HG03095 (cell line): ENCODE data around the gene MED12L.

Experiments used
- ATAC-seq: cut with Tn5 transposase; IDR thresholded peaks from one replicate; pipeline ENCODE4 v1.9.1; 2021; ENCODE audit warnings: moderate library complexity; ENCODE audit not compliant: unreplicated experiment

Gene MED12L

GRCh38 chr3:151314593-151314992 is 229.1 kb downstream of the MED12L start:
- no peak for ATAC-seq

GRCh38 chr3:151315136-151315535 is 229.7 kb downstream of the MED12L start:
- no peak for ATAC-seq

GRCh38 chr3:151315846-151316245 is 230.4 kb downstream of the MED12L start:
- ATAC-seq = no peak

- no peak for ATAC-seq
Observed at GRCh38 chr3:151316267-151316991, 231.0 kb downstream of the MED12L start, which contains the start of gene GPR87. GPR87 (minus strand) TSS chr3:151316820; CDS start chr3:151300100, 16,720 bp downstream.

- no peak for ATAC-seq
Observed at GRCh38 chr3:151318313-151318712, 232.8 kb downstream of the MED12L start.

- no peak for ATAC-seq
Observed at GRCh38 chr3:151318991-151319390, 233.5 kb downstream of the MED12L start.

- no peak for ATAC-seq
Observed at GRCh38 chr3:151319628-151320027, 234.2 kb downstream of the MED12L start.

- no peak for ATAC-seq
Observed at GRCh38 chr3:151320131-151320530, 234.7 kb downstream of the MED12L start.

- ATAC-seq = no peak
Observed at GRCh38 chr3:151321526-151321925, 236.1 kb downstream of the MED12L start.

GRCh38 chr3:151322511-151322910 is 237.0 kb downstream of the MED12L start:
- ATAC-seq = no peak

- no peak for ATAC-seq
Observed at GRCh38 chr3:151327571-151328198, 242.2 kb downstream of the MED12L start.

GRCh38 chr3:151328298-151328995 is 243.0 kb downstream of the MED12L start:
- ATAC-seq = no peak

GRCh38 chr3:151329363-151329762 is 243.9 kb downstream of the MED12L start, which contains the start of gene P2RY13:
P2RY13 (minus strand) TSS chr3:151329549; CDS start chr3:151329528, 21 bp downstream.
- no peak for ATAC-seq

GRCh38 chr3:151330379-151330778 is 244.9 kb downstream of the MED12L start:
- no peak for ATAC-seq

- ATAC-seq = no peak
Observed at GRCh38 chr3:151330899-151331298, 245.4 kb downstream of the MED12L start.

GRCh38 chr3:151331696-151332095 is 246.2 kb downstream of the MED12L start:
- ATAC-seq = no peak

- ATAC-seq = no peak
Observed at GRCh38 chr3:151345859-151346258, 260.4 kb downstream of the MED12L start.

GRCh38 chr3:151346292-151346691 is 260.8 kb downstream of the MED12L start:
- no peak for ATAC-seq

GRCh38 chr3:151347432-151347831 is 262.0 kb downstream of the MED12L start:
- no peak for ATAC-seq

GRCh38 chr3:151350656-151351055 is 265.2 kb downstream of the MED12L start:
- no peak for ATAC-seq

GRCh38 chr3:151351219-151351618 is 265.8 kb downstream of the MED12L start:
- ATAC-seq = no peak

- no peak for ATAC-seq
Observed at GRCh38 chr3:151351648-151352047, 266.2 kb downstream of the MED12L start.
